NCI-H1436 treated with DMSO at 0.1 percent for 48 hours (cell line): ENCODE measurements around the gene RNU4-1.
"Not testable (repeated sequence)": the region's sequence is repeated elsewhere in the genome, so short reads cannot be mapped to it uniquely, and the experiment has no call there.

Experiments
- DNase-seq: peaks from one replicate; lab custom pipeline; 2025; lab: John Stamatoyannopoulos, UW

Gene RNU4-1

GRCh38 chr12:120292661-120293531, at the start of gene RNU4-1:
Gene RNU4-1 (minus strand): TSS chr12:120293237.
- peak; percentile 77 for DNase-seq

GRCh38 chr12:120342175-120343038, 49.4 kb upstream of the RNU4-1 start:
- DNase-seq, result no peak

GRCh38 chr12:120339256-120339655, 46.2 kb upstream of the RNU4-1 start:
- DNase-seq, result no peak

- DNase-seq, result no peak
Observed at GRCh38 chr12:120337730-120338129, 44.7 kb upstream of the RNU4-1 start.

- not testable (repeated sequence) for DNase-seq
Observed at GRCh38 chr12:120336392-120336791, 43.4 kb upstream of the RNU4-1 start.

GRCh38 chr12:120335447-120335846, 42.4 kb upstream of the RNU4-1 start:
- not testable (repeated sequence) for DNase-seq

- no peak for DNase-seq
Observed at GRCh38 chr12:120332523-120332922, 39.5 kb upstream of the RNU4-1 start.

GRCh38 chr12:120332041-120332440, 39.0 kb upstream of the RNU4-1 start:
- no peak for DNase-seq

GRCh38 chr12:120331390-120331789, 38.4 kb upstream of the RNU4-1 start:
- DNase-seq, result no peak

- DNase-seq, result no peak
Observed at GRCh38 chr12:120328228-120328627, 35.2 kb upstream of the RNU4-1 start.

- DNase-seq, result no peak
Observed at GRCh38 chr12:120327593-120327992, 34.6 kb upstream of the RNU4-1 start, which contains the start of gene PLA2G1B. Gene PLA2G1B (minus strand): TSS chr12:120327779. CDS start chr12:120327753, 26 bp downstream.

- no peak for DNase-seq
Observed at GRCh38 chr12:120324841-120325417, 31.9 kb upstream of the RNU4-1 start.

GRCh38 chr12:120323772-120324171, 30.7 kb upstream of the RNU4-1 start:
- DNase-seq, result no peak

- DNase-seq, result no peak
Observed at GRCh38 chr12:120321382-120322202, 28.6 kb upstream of the RNU4-1 start.

- peak; percentile 99 for DNase-seq
Observed at GRCh38 chr12:120317224-120318105, 24.4 kb upstream of the RNU4-1 start.

- DNase-seq, result no peak
Observed at GRCh38 chr12:120316798-120317223, 23.8 kb upstream of the RNU4-1 start.

GRCh38 chr12:120314220-120314619, 21.2 kb upstream of the RNU4-1 start:
- DNase-seq, result no peak

- peak; percentile 58 for DNase-seq
Observed at GRCh38 chr12:120301962-120302815, 9.2 kb upstream of the RNU4-1 start, which contains the start of gene SIRT4. Gene SIRT4 (plus strand): TSS chr12:120302321. CDS start chr12:120303562, 1,241 bp downstream.

GRCh38 chr12:120292411-120292660, 701 bp downstream of the RNU4-1 start:
- DNase-seq, result no peak
